ENCODE data around the gene RPS21.

DNA sequence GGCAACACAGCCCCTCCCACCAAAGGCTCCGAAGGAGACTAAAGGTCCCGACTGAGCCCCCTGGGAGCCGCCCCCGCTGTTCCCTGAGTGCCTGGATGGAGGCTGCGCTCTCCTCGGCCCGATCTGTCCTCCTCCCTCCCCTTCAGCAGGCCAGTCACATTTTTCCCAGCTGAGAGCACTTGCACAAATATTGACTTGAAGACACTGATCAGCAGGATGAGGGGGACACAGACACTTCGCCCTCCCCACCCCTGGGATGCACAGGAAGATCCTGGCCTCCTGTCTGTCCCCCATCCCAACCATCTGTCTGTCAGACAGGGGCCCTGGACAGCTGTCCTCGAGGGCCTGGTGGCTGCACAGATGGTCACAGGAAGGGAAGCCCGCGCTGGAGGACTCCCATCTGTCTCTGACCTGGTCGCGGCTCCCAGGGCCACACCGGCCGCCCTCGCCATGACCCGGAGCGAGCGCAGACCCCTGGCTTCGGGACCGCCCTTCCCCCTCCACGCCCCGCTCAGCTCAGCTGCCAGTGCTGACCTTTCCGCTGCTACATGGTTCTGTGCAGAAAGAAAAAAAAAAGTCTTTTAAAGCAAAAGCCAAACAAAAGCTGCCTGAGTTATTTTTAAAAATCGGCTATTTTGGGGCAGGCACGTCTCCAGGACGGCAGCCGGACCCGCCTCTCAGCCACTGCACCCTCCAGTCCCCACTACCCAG is 30.9 kb upstream of the RPS21 start:
- TF ChIP-seq EZH2 (IDR thresholded peaks at IDR 0.05; ENCODE audit: insufficient read depth, poor library complexity, severe bottlenecking), result no peak
- TF ChIP-seq EZH2phosphoT487 (IDR thresholded peaks at IDR 0.05; ENCODE audit: insufficient read depth, low read depth), result no peak

All from GM23248 (cell line).